Sigmoid colon (tissue), 7 donors: Measurements from ENCODE around the gene POLR1H. TPM values are rescaled to one million over a fixed set of nuclear protein-coding genes. Genes with fewer than 3 reads are reported as not detected.

Source experiments
- DNase-seq: peaks from one replicate; pipeline ENCODE4 v3.0.0-alpha.2; 2019
- H3K27ac ChIP-seq, 4 donors: fragments of 200-600 bp; sonication (generic); one replicate each; pipeline ENCODE4 v1.5.1; 2016 to 2019; ENCODE audit warnings: mild to moderate bottlenecking in 1 of 4
- H3K27me3 ChIP-seq, 3 donors: fragments of 200-600 bp; sonication (generic); one replicate each; pipeline ENCODE4 v1.5.1; 2019; ENCODE audit warnings: mild to moderate bottlenecking in 1 of 3
- H3K36me3 ChIP-seq, 4 donors: fragments of 200-600 bp; sonication (generic); one replicate each; pipeline ENCODE4 v1.5.1; 2016 to 2019
- H3K4me1 ChIP-seq, 4 donors: fragments of 200-600 bp; sonication (generic); one replicate each; pipeline ENCODE4 v1.5.1; 2017 to 2019
- H3K4me3 ChIP-seq, 4 donors: fragments of 200-600 bp; sonication (generic); one replicate each; pipeline ENCODE4 v1.5.1; 2017 to 2019; ENCODE audit warnings: mild to moderate bottlenecking in 2 of 4, moderate library complexity in 1 of 4
- H3K9me3 ChIP-seq, 4 donors: fragments of 200-600 bp in 3 of 4; sonication (generic) in 3 of 4; one replicate each; pipeline versions ENCODE4 v1.5.1 to v1.6.1; 2013 to 2019
- EP300 ChIP-seq, 4 donors: sonication (generic); formaldehyde crosslinking; IDR thresholded peaks; one replicate each; pipeline ENCODE4 v1.6.1; 2017; ENCODE audit warnings: antibody characterized with exemption in 4 of 4
- POLR2A ChIP-seq, 2 donors: fragments of 450-650 bp; IDR thresholded peaks; one replicate each; pipeline ENCODE4 v1.6.1; 2016; ENCODE audit warnings: antibody characterized with exemption in 2 of 2, mild to moderate bottlenecking in 2 of 2, moderate library complexity in 2 of 2
- POLR2AphosphoS5 ChIP-seq, 4 donors: sonication (generic); formaldehyde crosslinking; IDR thresholded peaks; one replicate each; pipeline ENCODE4 v1.6.1; 2017; ENCODE audit warnings: antibody characterized with exemption in 4 of 4
- WGBS, 2 donors: extraction: QIAGEN DNeasy Blood & Tissue Kit; methylation state at CpG; one replicate each; pipeline ENCODE4 v1.1.7; 2013; 5-methylcytosine and 5-hydroxymethylcytosine counted together
- intact Hi-C: fragments of 100-400 bp; cut with DNase I; formaldehyde crosslinking; loops from one replicate; pipeline ENCODE4 v1.15.1; 2023
- polyA plus RNA-seq, 3 donors: library from polyadenylated mRNA; stranded (reverse); fragments of 200-250 nt; gene quantifications; one replicate each; pipeline ENCODE4 v1.2.3, GENCODE V29; 2013
- total RNA-seq, 4 donors: library from RNA; depleted of rRNA; stranded (reverse); fragments of >200 nt; gene quantifications; one replicate each; pipeline ENCODE4 v1.1.0, GENCODE V29; 2016
- TF ChIP-seq, protein P1 (sequence below), 4 experiments: fragments of 450-650 bp in 3 of 4; fragments of 200-600 bp in 1 of 4; IDR thresholded peaks; one replicate each; pipeline ENCODE4 v1.5.1; 2016 to 2019; ENCODE audit warnings: antibody characterized with exemption in 4 of 4, mild to moderate bottlenecking in 3 of 4, moderate library complexity in 2 of 4
- donor health status: healthy with polysubstance abuse.
- donor health status: Bipolar disorder and iron deficiency.
- donor health status: healthy.

The POLR1H gene
- total and polyA plus RNA-seq, 7 donors = 11.1 to 70.3 (median 29.3) TPM

- no peak for TF ChIP-seq EP300 (IDR thresholded peaks at IDR 0.05)
- TF ChIP-seq, protein P1, sequence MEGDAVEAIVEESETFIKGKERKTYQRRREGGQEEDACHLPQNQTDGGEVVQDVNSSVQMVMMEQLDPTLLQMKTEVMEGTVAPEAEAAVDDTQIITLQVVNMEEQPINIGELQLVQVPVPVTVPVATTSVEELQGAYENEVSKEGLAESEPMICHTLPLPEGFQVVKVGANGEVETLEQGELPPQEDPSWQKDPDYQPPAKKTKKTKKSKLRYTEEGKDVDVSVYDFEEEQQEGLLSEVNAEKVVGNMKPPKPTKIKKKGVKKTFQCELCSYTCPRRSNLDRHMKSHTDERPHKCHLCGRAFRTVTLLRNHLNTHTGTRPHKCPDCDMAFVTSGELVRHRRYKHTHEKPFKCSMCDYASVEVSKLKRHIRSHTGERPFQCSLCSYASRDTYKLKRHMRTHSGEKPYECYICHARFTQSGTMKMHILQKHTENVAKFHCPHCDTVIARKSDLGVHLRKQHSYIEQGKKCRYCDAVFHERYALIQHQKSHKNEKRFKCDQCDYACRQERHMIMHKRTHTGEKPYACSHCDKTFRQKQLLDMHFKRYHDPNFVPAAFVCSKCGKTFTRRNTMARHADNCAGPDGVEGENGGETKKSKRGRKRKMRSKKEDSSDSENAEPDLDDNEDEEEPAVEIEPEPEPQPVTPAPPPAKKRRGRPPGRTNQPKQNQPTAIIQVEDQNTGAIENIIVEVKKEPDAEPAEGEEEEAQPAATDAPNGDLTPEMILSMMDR (IDR thresholded peaks at IDR 0.05) = no peak
- TF ChIP-seq POLR2A (IDR thresholded peaks at IDR 0.05) = no peak
- TF ChIP-seq POLR2AphosphoS5 (IDR thresholded peaks at IDR 0.05) = no peak
- H3K36me3 ChIP-seq = peaks cover 0 to 5% (median 0%) of the 10 kb centered on the region in 4 donors
- no peaks in the 10 kb centered on the region for H3K27me3 ChIP-seq
- H3K9me3 ChIP-seq = no peaks in the 10 kb centered on the region
- WGBS, 2 donors = 94 to 100% methylated on average over 1 of the region's 1 CpG
- H3K4me1 ChIP-seq = no peaks in the 10 kb centered on the region
- intact Hi-C loops = no loop called here
- no peak for DNase-seq
- no peak overlapping the region for H3K4me3 ChIP-seq
- no peak overlapping the region for H3K27ac ChIP-seq
Measured at GRCh38 chr6:30035784-30036183, 25.3 kb upstream of the POLR1H start.

- 41 to 57% methylated on average over 4 of the region's 4 CpGs for WGBS, 2 donors
- Histone ChIP-seq H3K9me3 (no peaks in the 10 kb centered on the region), H3K4me1 (no peaks in the 10 kb centered on the region), H3K4me3 (no peak overlapping the region), H3K27ac (no peak overlapping the region), H3K27me3 (no peaks in the 10 kb centered on the region), H3K36me3 (peaks cover 0 to 5% (median 0%) of the 10 kb centered on the region in 4 donors)
- no peak for DNase-seq
- TF ChIP-seq, protein P1 (IDR thresholded peaks at IDR 0.05) = peak in 1 of 4 experiments; percentile 10
- no peak for TF ChIP-seq EP300 (IDR thresholded peaks at IDR 0.05)
- intact Hi-C loops = no loop called here
Measured at GRCh38 chr6:30037182-30037788, 23.8 kb upstream of the POLR1H start.

DNA sequence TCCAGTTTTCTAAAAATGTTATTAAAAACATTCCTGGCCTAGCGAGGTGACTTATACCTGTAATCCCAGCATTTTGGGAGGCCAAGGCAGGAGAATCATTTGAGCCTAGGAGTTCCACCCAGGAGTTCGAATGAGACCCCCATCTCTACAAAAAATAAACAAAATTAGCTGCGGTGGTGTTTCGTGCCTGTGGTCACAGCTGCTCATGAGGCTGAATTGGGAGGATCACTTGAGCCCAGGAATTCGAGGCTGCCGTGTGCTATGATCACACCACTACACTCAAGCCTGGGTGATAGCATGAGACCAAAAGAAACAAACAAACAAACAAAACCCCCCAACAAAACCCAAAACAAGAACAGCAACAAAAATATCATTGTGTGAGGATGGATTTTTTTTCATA, 19.8 kb upstream of the POLR1H start:
- Histone ChIP-seq H3K4me3 (no peak overlapping the region), H3K36me3 (no peaks in the 10 kb centered on the region), H3K9me3 (no peaks in the 10 kb centered on the region), H3K27me3 (no peaks in the 10 kb centered on the region), H3K27ac (no peak overlapping the region), H3K4me1 (no peaks in the 10 kb centered on the region)
- WGBS, 2 donors = 84 to 95% methylated on average over 6 of the region's 6 CpGs
- no peak for DNase-seq
- TF ChIP-seq POLR2A (IDR thresholded peaks at IDR 0.05) (no peak), POLR2AphosphoS5 (IDR thresholded peaks at IDR 0.05) (no peak), EP300 (IDR thresholded peaks at IDR 0.05) (no peak)
- TF ChIP-seq, protein P1 (IDR thresholded peaks at IDR 0.05) = no peak
- intact Hi-C loops = no loop called here

DNA sequence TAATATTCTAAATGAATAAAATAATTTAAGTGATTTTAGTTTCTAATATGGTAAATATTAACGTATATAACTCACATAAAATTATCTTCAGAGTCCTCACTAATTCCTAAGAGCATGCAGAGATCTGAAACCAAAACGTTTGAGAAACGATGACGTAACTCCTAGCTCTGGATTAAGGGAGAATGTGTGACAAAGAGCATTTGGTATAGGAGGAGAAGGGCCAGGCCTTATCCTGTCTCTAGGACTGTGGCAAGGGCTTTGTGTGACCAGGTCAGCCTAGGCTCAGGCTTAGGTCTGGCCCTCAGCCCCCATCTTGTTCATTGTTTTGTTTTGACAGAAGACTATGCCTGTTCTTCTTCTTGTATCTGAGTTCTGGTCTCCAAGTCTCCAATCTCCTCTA, 19.2 kb upstream of the POLR1H start:
- no peaks in the 10 kb centered on the region for H3K36me3 ChIP-seq
- no peaks in the 10 kb centered on the region for H3K4me1 ChIP-seq
- no peaks in the 10 kb centered on the region for H3K27me3 ChIP-seq
- no peaks in the 10 kb centered on the region for H3K9me3 ChIP-seq
- 74 to 80% methylated on average over 4 of the region's 4 CpGs for WGBS, 2 donors
- TF ChIP-seq POLR2A (IDR thresholded peaks at IDR 0.05) = no peak
- TF ChIP-seq, protein P1 (IDR thresholded peaks at IDR 0.05) = no peak
- no peak for TF ChIP-seq EP300 (IDR thresholded peaks at IDR 0.05)
- TF ChIP-seq POLR2AphosphoS5 (IDR thresholded peaks at IDR 0.05) = no peak
- DNase-seq = no peak
- intact Hi-C loops = no loop called here
- H3K4me3 ChIP-seq = no peak overlapping the region
- no peak overlapping the region for H3K27ac ChIP-seq

GRCh38 chr6:30042476-30042875, 18.6 kb upstream of the POLR1H start:
- 92 to 97% methylated on average over 1 of the region's 1 CpG for WGBS, 2 donors
- DNase-seq = no peak
- Histone ChIP-seq H3K27me3 (no peaks in the 10 kb centered on the region), H3K4me3 (no peak overlapping the region), H3K4me1 (no peaks in the 10 kb centered on the region), H3K36me3 (no peaks in the 10 kb centered on the region), H3K9me3 (no peaks in the 10 kb centered on the region), H3K27ac (no peak overlapping the region)
- TF ChIP-seq EP300 (IDR thresholded peaks at IDR 0.05) = no peak
- no peak for TF ChIP-seq POLR2A (IDR thresholded peaks at IDR 0.05)
- TF ChIP-seq POLR2AphosphoS5 (IDR thresholded peaks at IDR 0.05) = no peak
- TF ChIP-seq, protein P1 (IDR thresholded peaks at IDR 0.05) = no peak
- intact Hi-C loops = no loop called here
